Stimulated activated CD4-positive, alpha-beta T cell treated with anti-CD3 and anti-CD28 coated beads, TNF-alpha, amount 100 ng/mL, for 24 hours (primary cell): ENCODE measurements around the gene TULP1.
"Not testable (repeated sequence)": the region's sequence is repeated elsewhere in the genome, so short reads cannot be mapped to it uniquely, and the experiment has no call there.

Experiments
- DNase-seq, 3 experiments: peaks; one replicate each; pipeline ENCODE4 v3.0.0-alpha.2; 2020; ENCODE audit warnings: low read depth in 3 of 3

The TULP1 gene

GRCh38 chr6:35512740-35513139, at the start of gene TULP1:
TULP1 (minus strand) TSS chr6:35512896; CDS start chr6:35512858, 38 bp downstream.
- no peak for DNase-seq

- DNase-seq, result no peak
Observed at GRCh38 chr6:35562060-35562459, 49.4 kb upstream of the TULP1 start.

GRCh38 chr6:35561113-35561512, 48.4 kb upstream of the TULP1 start:
- no peak for DNase-seq

DNA sequence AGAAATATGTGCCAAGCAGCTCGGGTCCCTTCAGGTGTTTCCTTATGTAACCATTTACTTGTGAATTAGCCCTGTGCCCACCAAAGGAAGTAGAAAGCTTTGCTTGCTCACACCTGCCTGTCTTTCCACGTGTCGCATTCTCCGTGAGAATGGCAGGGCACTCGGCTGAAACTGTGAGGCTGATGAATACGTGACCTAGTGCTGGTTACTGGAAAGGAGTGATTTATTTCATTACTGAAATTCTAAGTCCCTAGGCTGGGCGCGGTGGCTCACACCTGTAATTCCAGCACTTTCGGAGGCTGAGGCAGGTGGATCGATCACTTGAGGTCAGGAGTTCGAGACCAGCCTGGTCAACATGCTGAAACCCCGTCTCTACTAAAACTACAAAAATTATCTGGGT, 45.9 kb upstream of the TULP1 start:
- DNase-seq, result no peak

- no peak for DNase-seq
Observed at GRCh38 chr6:35557239-35557638, 44.5 kb upstream of the TULP1 start.

DNA sequence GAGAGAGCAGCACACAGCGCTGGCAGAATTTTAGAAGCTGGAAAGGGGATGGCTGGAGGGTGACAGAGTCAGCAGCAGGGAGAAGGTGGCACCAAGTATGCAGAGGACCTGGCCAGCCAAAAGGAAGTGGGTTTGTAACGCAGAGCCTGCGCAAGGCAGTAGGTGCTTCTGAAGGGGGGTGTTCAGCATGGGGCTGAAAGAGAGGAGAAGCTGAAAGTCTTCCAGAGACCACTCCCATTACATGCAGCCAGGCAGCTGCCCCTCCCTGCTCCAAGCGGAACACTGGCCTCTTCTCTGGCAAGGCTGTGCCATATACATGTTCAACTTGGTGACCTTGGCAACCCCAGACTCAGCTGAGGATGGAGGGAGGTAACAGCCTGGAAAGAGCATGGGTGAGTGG, 42.1 kb upstream of the TULP1 start:
- DNase-seq, result no peak

GRCh38 chr6:35553315-35553714, 40.6 kb upstream of the TULP1 start:
- no peak for DNase-seq

GRCh38 chr6:35552285-35552917, 39.7 kb upstream of the TULP1 start:
- DNase-seq, result peak; percentile 22 to 68 (median 34)

DNA sequence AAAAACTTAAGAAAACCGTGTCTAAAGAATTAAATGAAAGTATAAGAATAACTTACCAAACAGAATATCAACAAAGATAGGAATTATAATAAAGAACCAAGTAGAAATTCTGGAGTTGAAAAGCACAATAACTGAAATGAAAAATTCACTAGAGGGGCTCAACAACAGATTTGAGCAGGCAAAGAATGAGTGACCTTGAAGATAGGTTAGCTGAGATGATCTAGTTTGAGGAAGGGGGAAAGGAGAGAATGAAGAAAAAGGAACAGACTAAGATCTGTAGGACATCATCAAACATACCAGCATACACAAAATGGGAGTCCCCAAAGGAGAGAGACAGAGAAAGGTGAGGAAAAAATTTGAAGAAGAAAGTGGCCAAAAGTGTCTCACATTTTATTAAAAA, 37.7 kb upstream of the TULP1 start:
- no peak for DNase-seq

DNA sequence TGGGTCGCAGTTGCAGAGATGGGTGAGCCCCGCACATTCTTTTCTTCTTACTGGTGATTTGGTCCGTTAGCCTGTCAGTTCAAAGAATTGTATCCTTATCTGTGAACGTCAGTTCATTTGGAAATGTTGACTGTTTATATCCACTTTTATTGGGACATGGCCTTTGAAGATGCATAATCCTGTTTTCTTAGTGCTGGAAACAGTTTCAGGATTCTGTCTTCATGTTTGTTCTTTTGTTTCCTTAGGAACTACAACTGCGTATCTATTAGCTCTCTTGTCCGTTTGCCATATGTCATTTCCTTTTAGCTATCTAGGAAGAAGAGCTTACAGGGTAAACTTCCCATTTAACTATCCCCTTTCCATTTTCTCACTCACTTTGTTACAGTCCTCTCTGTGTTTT, 35.0 kb upstream of the TULP1 start:
- DNase-seq, result no peak

DNA sequence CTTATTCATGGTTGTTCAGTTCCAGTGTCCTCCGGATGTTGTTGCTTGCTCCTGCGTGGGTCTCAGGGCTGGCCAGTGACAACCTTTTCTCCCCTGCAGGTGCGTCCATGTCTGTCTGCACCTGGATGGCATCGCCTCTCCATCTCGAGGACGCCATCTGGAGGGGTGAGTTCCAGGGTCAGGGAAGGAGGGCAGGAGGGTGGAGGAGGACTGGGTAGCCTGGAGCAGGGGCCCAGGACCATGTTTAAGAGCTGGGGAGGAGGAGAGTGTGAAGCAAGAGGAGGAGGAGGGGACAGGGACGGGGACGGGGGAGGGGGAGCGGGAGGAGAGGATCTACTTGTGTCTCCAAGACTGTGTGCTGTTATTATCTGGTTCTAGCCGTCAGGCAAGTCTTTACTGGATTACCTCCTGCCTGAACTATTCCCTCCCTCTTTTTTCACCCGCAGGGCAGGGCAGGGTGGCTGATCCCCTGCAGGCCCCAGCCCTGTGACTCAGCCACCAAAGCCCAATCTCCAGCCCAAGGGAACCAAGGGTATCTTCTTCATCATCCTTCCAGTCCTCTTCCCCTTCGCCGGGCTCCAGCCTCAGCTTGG, 32.2 kb upstream of the TULP1 start:
- DNase-seq, result no peak

GRCh38 chr6:35543459-35544193, 30.9 kb upstream of the TULP1 start:
- no peak for DNase-seq

DNA sequence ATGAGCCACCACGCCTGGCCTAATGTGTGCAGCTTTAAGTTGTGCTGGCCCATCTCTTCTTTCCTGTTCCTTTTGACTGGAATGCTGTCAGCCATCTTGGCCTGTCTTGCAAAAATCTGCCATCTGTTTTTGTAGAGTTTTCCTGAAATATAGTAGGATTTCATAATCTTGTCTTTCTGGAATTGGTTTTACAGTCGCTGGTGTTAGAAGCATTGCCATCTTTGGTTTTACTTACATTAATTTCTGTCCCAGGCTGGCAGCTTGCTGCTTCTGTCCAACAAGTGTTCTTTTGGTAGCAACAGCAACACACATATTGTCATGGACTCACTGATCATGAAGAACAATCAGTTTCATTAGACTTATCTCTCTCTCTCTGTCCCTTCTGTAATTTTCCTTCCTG, 29.1 kb upstream of the TULP1 start:
- DNase-seq, result no peak

DNA sequence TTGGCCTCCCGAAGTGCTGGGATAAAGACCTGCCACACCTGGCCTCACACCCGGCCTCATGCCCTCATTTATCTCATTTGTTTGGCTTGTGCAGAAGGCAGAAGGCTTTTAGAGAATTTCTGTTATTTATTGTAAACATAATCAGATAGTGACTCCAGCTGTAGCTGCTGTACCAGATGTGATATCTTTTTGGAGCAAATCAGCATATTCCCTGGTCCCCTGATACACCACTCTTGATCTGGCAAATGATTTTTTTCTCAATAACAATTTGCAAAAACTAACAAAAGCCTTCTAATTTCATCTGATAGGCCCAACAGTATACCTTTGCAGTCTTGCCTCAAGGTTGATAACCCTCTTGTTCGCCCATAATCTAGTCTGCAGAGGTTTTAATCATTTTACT, 26.5 kb upstream of the TULP1 start:
- no peak for DNase-seq

GRCh38 chr6:35535847-35536246, 23.2 kb upstream of the TULP1 start:
- DNase-seq, result not testable (repeated sequence)

GRCh38 chr6:35534407-35535170, 21.9 kb upstream of the TULP1 start:
- DNase-seq, result no peak

DNA sequence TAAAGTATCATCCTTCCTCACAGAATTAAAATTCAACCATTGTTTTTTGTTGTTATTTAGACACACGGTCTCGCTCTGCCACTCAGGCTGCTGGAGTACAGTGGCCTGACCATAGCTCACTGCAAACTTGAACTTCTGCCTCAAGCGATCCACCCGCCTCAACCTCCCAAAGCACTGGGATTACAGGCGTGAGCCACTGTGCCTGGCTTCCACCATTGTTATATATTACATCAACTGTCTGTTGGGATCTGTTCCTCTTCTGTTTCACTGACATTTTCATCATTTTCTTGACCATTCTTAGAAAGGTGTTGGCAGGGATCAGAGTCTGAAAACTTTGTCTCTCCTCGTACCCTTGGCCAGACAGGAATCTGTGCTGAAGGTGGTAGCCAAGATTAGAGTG, 21.3 kb upstream of the TULP1 start:
- no peak for DNase-seq

DNA sequence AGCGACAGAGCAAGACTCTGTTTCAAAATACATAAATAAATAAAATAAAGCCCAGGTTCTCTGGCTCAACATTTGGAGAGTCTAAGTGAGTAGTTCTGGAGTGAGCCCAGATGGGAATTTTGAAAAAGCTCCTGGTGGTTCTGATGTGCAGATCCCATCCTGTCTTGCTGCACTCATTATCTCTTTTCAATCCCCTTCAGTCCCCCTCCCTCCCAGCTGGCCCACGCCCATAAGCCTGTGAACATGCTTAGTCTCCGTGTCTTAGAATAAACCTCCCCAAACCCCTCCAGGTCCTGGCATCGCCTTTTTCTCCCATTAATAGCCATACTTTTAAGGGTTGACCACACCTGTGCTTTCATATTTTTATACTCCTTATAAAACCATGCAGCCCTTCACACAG, 19.4 kb upstream of the TULP1 start:
- DNase-seq, result no peak

- DNase-seq, result no peak
Observed at GRCh38 chr6:35524380-35525020, 11.8 kb upstream of the TULP1 start.

DNA sequence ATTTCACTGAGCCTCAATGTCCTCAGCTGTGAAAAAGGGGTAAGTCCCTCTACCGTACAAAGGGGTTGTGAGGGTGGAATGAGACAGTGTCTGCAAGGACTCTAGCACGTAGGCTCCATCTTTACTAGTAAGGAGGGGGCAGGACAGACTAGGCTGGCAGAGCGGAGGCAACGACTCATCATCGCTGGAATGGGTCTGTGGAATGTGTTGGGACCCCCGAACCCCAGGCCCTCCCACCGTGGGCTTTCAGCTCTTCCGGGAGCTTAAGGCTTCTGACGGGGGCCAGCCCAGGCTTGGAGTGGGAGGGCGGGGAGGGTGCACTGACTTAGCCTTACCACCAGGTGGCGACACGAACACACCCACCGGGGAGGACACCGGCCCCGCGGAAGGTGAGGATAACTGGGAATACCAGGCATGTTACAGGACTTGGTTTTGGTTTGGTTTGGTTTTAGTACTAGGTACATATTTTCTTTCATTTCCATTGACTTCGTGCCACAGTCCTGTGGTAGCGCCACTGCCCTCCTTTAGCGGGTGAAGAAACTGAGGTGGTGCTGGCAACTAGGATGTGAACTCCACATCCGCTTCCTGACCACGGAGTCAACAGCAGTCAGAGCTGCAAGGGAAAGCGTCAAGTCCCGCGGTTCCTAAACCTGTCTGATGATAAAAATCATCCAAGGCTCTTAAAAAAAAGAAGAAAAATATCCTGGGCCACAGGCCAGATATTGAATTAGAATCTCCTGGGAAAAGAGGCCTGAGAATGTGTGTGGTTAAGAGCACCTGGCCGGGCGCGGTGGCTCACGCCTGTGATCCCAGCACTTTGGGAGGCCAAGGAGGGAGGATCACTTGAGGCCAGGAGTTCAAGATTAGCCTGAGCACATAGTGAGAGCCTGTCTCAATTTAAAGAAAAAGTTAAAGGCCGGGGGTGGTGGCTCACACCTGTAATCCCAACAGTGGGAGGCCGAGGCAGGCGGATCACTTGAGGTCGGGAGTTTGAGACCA, 10.3 kb upstream of the TULP1 start:
- DNase-seq, result peak; percentile 60 to 75 (median 68)

DNA sequence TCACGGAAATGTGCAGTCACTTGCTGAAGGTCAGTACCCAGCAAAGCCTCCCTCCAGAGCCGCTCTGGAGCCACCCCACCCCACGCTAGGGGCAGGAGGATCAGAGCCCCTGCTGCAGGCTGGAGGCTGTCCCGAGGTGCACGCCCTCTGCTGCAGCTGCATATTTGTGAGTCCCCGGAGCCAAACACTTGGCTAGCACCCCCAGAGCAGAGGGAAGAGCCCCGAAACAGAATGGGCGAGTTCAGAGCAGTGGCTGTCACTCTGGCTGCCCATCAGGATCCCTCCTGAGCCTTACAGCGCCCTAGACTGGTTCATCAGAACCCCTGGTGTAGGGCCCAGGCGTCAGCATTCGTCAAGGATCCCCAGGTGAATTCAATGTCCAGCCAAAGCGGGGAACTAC, 9.5 kb upstream of the TULP1 start:
- DNase-seq, result no peak
